ENCODE data around the gene IFNA8.

The IFNA8 gene

DNA sequence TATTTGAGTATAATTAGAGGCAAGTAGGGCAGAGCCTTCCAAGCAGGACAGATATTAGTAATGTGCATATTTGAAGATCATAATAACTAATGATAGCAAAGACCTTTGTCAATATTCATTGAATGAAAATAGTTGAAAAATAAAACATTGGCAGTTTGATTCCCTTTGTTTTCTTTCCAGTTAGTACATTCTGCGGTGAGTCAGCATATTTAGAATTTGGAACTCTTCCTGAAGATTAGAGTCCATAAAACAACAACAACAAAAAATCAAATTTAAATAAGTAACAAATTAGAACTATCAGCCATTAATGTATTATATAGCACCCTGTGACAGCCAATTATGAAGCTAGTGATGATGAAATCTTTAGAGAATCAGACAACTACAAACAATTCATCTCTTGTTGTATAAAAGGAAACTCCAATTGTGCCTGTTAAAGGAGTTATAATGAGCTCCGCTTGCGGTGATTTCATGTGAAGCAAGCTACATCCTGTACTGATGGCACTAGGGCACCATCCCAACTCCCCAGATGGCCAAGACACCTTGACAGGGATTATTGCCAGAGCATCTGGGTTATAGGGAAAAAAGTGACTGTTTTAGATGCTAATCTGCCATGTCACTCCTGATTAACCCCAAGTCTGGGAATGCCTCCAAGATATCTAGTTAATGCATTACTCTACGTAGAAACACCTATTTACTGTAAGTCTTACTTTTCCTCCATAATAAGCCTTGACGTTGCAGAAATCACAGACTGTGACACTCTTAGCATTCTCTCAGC, 6.8 kb downstream of the IFNA8 start:
- ATAC-seq, result no peak

DNA sequence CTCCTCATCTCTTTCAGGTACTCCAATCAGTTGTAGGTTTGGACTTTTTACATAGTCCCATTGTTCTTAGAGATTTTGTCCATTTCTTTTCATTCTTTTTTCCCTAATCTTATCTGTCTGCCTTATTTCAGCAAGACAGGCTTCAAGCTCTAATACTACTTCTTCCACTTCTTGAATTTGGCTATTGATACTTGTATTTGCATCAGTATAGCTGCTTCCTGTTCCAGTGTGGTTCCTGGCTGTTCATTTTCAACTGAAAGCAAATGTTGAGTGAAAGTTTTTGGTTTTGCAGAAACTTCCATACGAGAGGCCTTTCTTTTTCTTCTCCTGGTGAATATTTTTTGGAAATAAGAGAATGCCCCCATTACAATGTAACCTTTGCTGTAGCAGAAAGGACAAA, 19.3 kb downstream of the IFNA8 start:
- TF ChIP-seq, protein P1, sequence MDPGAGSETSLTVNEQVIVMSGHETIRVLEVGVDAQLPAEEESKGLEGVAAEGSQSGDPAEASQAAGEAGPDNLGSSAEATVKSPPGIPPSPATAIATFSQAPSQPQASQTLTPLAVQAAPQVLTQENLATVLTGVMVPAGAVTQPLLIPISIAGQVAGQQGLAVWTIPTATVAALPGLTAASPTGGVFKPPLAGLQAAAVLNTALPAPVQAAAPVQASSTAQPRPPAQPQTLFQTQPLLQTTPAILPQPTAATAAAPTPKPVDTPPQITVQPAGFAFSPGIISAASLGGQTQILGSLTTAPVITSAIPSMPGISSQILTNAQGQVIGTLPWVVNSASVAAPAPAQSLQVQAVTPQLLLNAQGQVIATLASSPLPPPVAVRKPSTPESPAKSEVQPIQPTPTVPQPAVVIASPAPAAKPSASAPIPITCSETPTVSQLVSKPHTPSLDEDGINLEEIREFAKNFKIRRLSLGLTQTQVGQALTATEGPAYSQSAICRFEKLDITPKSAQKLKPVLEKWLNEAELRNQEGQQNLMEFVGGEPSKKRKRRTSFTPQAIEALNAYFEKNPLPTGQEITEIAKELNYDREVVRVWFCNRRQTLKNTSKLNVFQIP (CRISPR knock-in tag; IDR thresholded peaks at IDR 0.05; ENCODE audit: borderline replicate concordance, low read depth), result no peak
- no peak for TF ChIP-seq ZFP3 (CRISPR knock-in tag; IDR thresholded peaks at IDR 0.05)
- TF ChIP-seq, protein P2, sequence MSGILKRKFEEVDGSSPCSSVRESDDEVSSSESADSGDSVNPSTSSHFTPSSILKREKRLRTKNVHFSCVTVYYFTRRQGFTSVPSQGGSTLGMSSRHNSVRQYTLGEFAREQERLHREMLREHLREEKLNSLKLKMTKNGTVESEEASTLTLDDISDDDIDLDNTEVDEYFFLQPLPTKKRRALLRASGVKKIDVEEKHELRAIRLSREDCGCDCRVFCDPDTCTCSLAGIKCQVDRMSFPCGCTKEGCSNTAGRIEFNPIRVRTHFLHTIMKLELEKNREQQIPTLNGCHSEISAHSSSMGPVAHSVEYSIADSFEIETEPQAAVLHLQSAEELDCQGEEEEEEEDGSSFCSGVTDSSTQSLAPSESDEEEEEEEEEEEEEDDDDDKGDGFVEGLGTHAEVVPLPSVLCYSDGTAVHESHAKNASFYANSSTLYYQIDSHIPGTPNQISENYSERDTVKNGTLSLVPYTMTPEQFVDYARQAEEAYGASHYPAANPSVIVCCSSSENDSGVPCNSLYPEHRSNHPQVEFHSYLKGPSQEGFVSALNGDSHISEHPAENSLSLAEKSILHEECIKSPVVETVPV (CRISPR knock-in tag; IDR thresholded peaks at IDR 0.05), result no peak
- TF ChIP-seq TCF4 (CRISPR knock-in tag; IDR thresholded peaks at IDR 0.05; ENCODE audit: borderline replicate concordance), result no peak
- TF ChIP-seq ESRRG (CRISPR knock-in tag; IDR thresholded peaks at IDR 0.05), result no peak
- TF ChIP-seq, protein P3, sequence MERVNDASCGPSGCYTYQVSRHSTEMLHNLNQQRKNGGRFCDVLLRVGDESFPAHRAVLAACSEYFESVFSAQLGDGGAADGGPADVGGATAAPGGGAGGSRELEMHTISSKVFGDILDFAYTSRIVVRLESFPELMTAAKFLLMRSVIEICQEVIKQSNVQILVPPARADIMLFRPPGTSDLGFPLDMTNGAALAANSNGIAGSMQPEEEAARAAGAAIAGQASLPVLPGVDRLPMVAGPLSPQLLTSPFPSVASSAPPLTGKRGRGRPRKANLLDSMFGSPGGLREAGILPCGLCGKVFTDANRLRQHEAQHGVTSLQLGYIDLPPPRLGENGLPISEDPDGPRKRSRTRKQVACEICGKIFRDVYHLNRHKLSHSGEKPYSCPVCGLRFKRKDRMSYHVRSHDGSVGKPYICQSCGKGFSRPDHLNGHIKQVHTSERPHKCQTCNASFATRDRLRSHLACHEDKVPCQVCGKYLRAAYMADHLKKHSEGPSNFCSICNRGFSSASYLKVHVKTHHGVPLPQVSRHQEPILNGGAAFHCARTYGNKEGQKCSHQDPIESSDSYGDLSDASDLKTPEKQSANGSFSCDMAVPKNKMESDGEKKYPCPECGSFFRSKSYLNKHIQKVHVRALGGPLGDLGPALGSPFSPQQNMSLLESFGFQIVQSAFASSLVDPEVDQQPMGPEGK (CRISPR knock-in tag; IDR thresholded peaks at IDR 0.05; ENCODE audit: borderline replicate concordance), result no peak
- no peak for TF ChIP-seq BACH2 (CRISPR knock-in tag; IDR thresholded peaks at IDR 0.05; ENCODE audit: borderline replicate concordance)
- no peak for ATAC-seq

More for the DNA sequence above, 6.8 kb downstream of the IFNA8 start:
- no peak for TF ChIP-seq ZFP3 (CRISPR knock-in tag; IDR thresholded peaks at IDR 0.05)
- no peak for TF ChIP-seq TCF4 (CRISPR knock-in tag; IDR thresholded peaks at IDR 0.05; ENCODE audit: borderline replicate concordance)

DNA sequence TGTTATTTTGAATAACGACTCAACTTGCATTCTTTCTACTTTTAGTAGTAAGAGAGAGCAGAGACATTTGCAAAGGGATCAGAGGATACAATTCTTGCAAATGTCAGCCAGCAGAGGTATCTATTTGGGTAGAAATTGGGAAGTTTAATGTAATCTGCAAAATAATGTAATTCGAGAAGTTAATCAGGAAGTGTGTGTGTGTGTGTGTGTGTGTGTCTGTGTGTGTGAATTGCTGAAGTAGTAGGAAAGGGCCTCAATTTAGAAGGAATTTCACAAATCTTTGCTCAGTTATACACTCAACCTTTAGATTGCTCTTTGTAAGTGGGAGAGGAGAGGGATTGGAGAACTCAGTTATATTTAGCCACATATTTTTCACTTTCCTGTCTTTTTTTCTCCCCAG, 20.3 kb downstream of the IFNA8 start:
- ATAC-seq, result no peak
- no peak for TF ChIP-seq ESRRG (CRISPR knock-in tag; IDR thresholded peaks at IDR 0.05)
- TF ChIP-seq ISL1 (CRISPR knock-in tag; IDR thresholded peaks at IDR 0.05), result no peak
- TF ChIP-seq, protein P2 (CRISPR knock-in tag; IDR thresholded peaks at IDR 0.05), result no peak
- no peak for TF ChIP-seq BACH2 (CRISPR knock-in tag; IDR thresholded peaks at IDR 0.05; ENCODE audit: borderline replicate concordance)
- no peak for TF ChIP-seq SNAI2 (CRISPR knock-in tag; IDR thresholded peaks at IDR 0.05)
- no peak for TF ChIP-seq ZFP3 (CRISPR knock-in tag; IDR thresholded peaks at IDR 0.05)
- TF ChIP-seq, protein P1 (CRISPR knock-in tag; IDR thresholded peaks at IDR 0.05; ENCODE audit: borderline replicate concordance, low read depth), result no peak
- no peak for TF ChIP-seq RARB (CRISPR knock-in tag; IDR thresholded peaks at IDR 0.05)
- TF ChIP-seq ZNF70 (CRISPR knock-in tag; IDR thresholded peaks at IDR 0.05), result no peak
- TF ChIP-seq TCF4 (CRISPR knock-in tag; IDR thresholded peaks at IDR 0.05; ENCODE audit: borderline replicate concordance), result no peak
- no peak for TF ChIP-seq PPARA (CRISPR knock-in tag; IDR thresholded peaks at IDR 0.05; ENCODE audit: borderline replicate concordance)
- TF ChIP-seq GLIS3 (CRISPR knock-in tag; IDR thresholded peaks at IDR 0.05), result no peak
- TF ChIP-seq OSR1 (CRISPR knock-in tag; IDR thresholded peaks at IDR 0.05), result no peak

DNA sequence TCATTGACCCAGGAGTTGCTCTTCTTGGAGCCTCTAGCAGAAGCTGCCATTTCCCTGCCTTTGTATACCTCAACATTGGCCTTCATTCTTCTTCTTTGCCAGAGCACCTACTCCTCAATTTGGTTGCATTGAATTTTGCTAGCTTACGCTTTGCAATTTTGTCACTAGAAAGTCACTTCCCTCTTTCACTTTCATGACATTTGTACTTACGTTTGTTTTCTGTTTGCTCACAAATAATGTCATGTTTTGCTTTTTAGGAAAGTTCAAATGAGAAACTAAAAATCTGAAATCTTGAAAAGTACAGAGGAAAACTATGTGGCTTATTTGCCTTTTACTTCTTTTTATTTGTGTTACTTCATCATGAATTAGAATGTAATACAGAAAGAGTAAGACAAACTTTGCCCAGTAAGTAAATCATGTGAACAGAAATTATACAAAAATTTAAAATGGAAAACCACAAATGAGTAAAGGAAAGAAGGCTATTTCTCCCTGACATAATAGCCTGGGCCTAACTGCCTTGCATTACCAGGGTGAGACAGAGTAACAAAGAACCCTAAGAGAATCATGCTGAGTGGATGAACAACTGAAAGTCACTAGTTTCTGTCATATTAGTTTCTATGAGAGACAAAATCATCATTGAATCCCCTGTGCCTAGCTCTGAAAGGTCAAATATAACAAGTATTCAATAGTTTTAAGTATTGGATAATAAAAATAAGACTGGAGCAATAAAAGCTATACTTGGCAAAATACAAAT, 23.9 kb downstream of the IFNA8 start:
- no peak for TF ChIP-seq GLIS3 (CRISPR knock-in tag; IDR thresholded peaks at IDR 0.05)
- no peak for TF ChIP-seq PPARA (CRISPR knock-in tag; IDR thresholded peaks at IDR 0.05; ENCODE audit: borderline replicate concordance)
- TF ChIP-seq ESRRG (CRISPR knock-in tag; IDR thresholded peaks at IDR 0.05), result no peak
- TF ChIP-seq, protein P2 (CRISPR knock-in tag; IDR thresholded peaks at IDR 0.05), result no peak
- TF ChIP-seq OSR1 (CRISPR knock-in tag; IDR thresholded peaks at IDR 0.05), result no peak
- TF ChIP-seq ZFP3 (CRISPR knock-in tag; IDR thresholded peaks at IDR 0.05), result no peak
- TF ChIP-seq, protein P4, sequence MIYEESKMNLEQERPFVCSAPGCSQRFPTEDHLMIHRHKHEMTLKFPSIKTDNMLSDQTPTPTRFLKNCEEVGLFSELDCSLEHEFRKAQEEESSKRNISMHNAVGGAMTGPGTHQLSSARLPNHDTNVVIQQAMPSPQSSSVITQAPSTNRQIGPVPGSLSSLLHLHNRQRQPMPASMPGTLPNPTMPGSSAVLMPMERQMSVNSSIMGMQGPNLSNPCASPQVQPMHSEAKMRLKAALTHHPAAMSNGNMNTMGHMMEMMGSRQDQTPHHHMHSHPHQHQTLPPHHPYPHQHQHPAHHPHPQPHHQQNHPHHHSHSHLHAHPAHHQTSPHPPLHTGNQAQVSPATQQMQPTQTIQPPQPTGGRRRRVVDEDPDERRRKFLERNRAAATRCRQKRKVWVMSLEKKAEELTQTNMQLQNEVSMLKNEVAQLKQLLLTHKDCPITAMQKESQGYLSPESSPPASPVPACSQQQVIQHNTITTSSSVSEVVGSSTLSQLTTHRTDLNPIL (CRISPR knock-in tag; IDR thresholded peaks at IDR 0.05; ENCODE audit: low read depth), result no peak
- TF ChIP-seq CSDC2 (CRISPR knock-in tag; IDR thresholded peaks at IDR 0.05), result no peak
- TF ChIP-seq, protein P1 (CRISPR knock-in tag; IDR thresholded peaks at IDR 0.05; ENCODE audit: borderline replicate concordance, low read depth), result no peak
- ATAC-seq, result no peak

Data from SK-N-SH treated with all-trans-retinoic acid at 6 μM for 48 hours (cell line).